GM12874 (cell line): Measurements from ENCODE around the gene SH3BP5L.

Experiments
- CTCF ChIP-seq: IDR thresholded peaks from 2 replicates; pipeline ENCODE4 v1.5.1; 2011; ENCODE audit warnings: low read depth, mild to moderate bottlenecking, control low read depth, low read length, moderate library complexity; ENCODE audit not compliant: insufficient read depth

SH3BP5L gene

GRCh38 chr1:248849637-248850036, 23.9 kb upstream of the SH3BP5L start:
- TF ChIP-seq CTCF, result no peak

DNA sequence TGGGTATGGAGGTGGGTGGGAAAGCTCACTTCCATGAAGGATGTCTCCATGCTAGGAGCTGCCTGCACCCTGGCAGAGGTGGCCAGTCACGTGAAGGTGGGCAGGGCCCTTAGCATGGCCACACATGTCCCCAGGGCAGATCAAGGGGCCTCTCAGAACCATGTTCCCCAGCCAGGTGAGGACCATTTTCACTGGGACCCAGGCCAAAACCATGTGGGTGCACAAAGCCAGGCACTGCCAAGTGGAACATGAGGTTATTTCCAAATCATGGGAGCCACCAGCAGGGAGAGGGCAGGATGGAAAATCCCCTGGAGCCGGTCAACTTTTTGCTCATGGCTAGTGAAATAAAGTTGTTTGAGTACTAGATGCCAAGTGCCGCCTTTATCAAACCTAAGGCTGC, 23.4 kb upstream of the SH3BP5L start:
- no peak for TF ChIP-seq CTCF

DNA sequence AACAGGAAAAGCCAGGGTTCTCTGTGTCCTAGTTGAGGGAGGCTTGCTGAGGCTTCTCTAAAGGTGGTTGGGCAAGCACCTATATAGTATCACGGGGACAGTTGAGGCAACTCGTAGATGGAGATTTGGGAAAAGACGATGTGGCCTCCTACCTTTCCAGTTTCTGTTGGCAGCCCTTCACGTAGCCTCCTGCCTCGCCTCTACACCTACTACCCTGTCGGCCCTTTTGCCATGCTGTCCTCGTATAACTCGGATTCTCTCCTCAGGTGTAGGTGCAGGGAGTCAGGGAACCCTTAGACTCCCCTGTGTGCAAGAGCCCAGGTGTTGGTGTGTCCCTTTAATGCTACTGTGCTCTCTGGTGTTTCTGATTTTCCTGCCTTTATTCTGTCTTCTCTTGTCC, 22.9 kb upstream of the SH3BP5L start:
- no peak for TF ChIP-seq CTCF

DNA sequence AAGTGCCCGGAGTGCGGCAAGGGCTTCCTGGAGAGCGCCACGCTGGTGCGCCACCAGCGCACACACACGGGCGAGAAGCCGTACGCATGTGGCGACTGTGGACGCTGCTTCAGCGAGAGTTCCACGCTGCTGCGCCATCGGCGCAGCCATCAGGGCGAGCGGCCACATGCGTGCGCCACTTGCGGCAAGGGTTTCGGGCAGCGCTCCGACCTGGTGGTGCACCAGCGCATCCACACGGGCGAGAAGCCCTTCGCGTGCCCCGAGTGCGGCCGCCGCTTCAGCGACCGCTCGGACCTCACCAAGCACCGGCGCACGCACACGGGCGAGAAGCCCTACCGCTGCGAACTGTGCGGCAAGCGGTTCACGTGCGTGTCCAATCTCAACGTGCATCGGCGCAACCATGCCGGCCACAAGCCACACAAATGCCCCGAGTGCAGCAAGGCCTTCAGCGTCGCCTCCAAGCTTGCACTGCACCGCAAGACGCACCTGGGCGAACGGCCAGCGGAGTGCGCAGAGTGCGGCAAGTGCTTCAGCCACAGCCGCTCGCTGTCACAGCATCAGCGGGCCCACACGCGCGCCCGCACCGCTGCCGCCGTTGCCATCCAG, 22.3 kb upstream of the SH3BP5L start:
- no peak for TF ChIP-seq CTCF

- TF ChIP-seq CTCF, result no peak
Measured at GRCh38 chr1:248847181-248847955, 21.7 kb upstream of the SH3BP5L start.

DNA sequence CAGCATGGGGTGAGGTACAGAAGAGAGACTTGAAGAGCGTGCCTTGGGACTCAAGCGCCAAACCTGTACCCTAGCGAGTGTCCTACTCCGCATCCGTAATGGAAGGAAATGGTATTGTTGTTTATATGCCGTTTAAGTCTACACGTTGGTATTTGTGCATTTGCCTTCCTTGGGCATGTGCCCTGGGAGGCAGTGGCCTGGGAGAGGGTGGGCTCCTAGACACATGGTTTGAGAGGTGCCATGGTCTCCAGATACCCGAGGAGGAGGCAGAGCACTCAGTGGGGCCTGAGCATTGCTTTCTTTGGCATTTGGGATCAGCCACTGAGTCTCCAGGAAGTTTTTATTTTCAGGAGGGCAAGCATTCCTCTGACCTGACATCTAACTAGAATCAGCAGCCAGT, 18.8 kb upstream of the SH3BP5L start:
- no peak for TF ChIP-seq CTCF

GRCh38 chr1:248843687-248844086, 18.0 kb upstream of the SH3BP5L start:
- TF ChIP-seq CTCF, result no peak
